Neural cell (in vitro differentiated cells): ENCODE results near the gene NISCH. TPM values are rescaled to one million over a fixed set of nuclear protein-coding genes. Genes with fewer than 3 reads are reported as not detected.

Experiments used
- H2AFZ ChIP-seq: fragments of 200-600, 300-800 bp; sonication (generic), shearing (Covaris generic); 2 replicates; pipeline ENCODE4 v1.6.0; 2014; ENCODE audit warnings: low read depth, mild to moderate bottlenecking, antibody characterized with exemption, low read length, moderate library complexity
- H3F3A ChIP-seq: fragments of 200-600 bp; shearing (Covaris generic); 2 replicates; pipeline ENCODE4 v1.6.1; 2016; ENCODE audit warnings: mild to moderate bottlenecking, moderate library complexity, mixed read lengths, antibody characterized with exemption, low read length; ENCODE audit not compliant: insufficient read depth, poor library complexity, severe bottlenecking
- H3K27ac ChIP-seq: fragments of 200-600, 300-800 bp; sonication (generic), shearing (Covaris generic); 2 replicates; pipeline ENCODE4 v1.5.1; 2014; ENCODE audit warnings: mild to moderate bottlenecking, low read length, moderate library complexity
- H3K27me3 ChIP-seq: fragments of 300-800, 200-600 bp; sonication (generic), shearing (Covaris generic); 2 replicates; pipeline ENCODE4 v1.6.0; 2014; ENCODE audit warnings: mild to moderate bottlenecking, low read depth, low read length, moderate library complexity; ENCODE audit not compliant: insufficient read depth
- H3K36me3 ChIP-seq: fragments of 300-800, 200-600 bp; sonication (generic), shearing (Covaris generic); 2 replicates; pipeline ENCODE4 v1.5.1; 2014; ENCODE audit warnings: mild to moderate bottlenecking, antibody characterized with exemption, low read length, moderate library complexity; ENCODE audit not compliant: insufficient read depth
- H3K4me2 ChIP-seq: fragments of 300-800, 200-600 bp; sonication (generic), shearing (Covaris generic); 2 replicates; pipeline ENCODE4 v1.6.0; 2014; ENCODE audit warnings: mild to moderate bottlenecking, low read length
- H3K4me3 ChIP-seq: fragments of 300-800, 200-600 bp; sonication (generic), shearing (Covaris generic); 2 replicates; pipeline ENCODE4 v1.5.1; 2014; ENCODE audit warnings: mild to moderate bottlenecking, low read length, moderate library complexity
- H3K79me2 ChIP-seq: fragments of 200-600 bp; shearing (Covaris generic); replicated peaks from 2 replicates; pipeline ENCODE4 v1.6.0; 2014; ENCODE audit warnings: mild to moderate bottlenecking, low read length, moderate library complexity; ENCODE audit not compliant: insufficient read depth
- H3K9ac ChIP-seq: fragments of 300-800, 200-600 bp; sonication (generic), shearing (Covaris generic); 2 replicates; pipeline ENCODE4 v1.6.1; 2016; ENCODE audit warnings: mild to moderate bottlenecking, low read length, mixed read lengths
- H3K9me2 ChIP-seq: fragments of 200-600 bp; shearing (Covaris generic); 2 replicates; pipeline ENCODE4 v1.6.1; 2016; ENCODE audit warnings: mild to moderate bottlenecking, low read length, mixed read lengths; ENCODE audit not compliant: insufficient read depth
- H3K9me3 ChIP-seq: fragments of 200-600, 300-800 bp; sonication (generic), shearing (Covaris generic); 2 replicates; pipeline ENCODE4 v1.6.1; 2016; ENCODE audit warnings: mild to moderate bottlenecking, mixed run types, low read length, moderate library complexity, mixed read lengths
- H4K20me1 ChIP-seq: fragments of 200-600 bp; shearing (Covaris generic); 2 replicates; pipeline ENCODE4 v1.6.1; 2016; ENCODE audit warnings: mild to moderate bottlenecking, mixed run types; ENCODE audit not compliant: insufficient read depth
- CTCF ChIP-seq: fragments of 450-650 bp; IDR thresholded peaks from 2 replicates; pipeline ENCODE4 v1.5.1; 2014; ENCODE audit warnings: antibody characterized with exemption, mild to moderate bottlenecking, moderate library complexity; ENCODE audit not compliant: poor library complexity, severe bottlenecking
- EP300 ChIP-seq: fragments of 450-650 bp; conservative IDR thresholded peaks from 2 replicates; pipeline ENCODE4 v1.6.1; 2014; ENCODE audit warnings: antibody characterized with exemption, mild to moderate bottlenecking, moderate library complexity; ENCODE audit not compliant: poor library complexity, severe bottlenecking
- EZH2 ChIP-seq: fragments of 200-600, 300-800 bp; shearing (Covaris generic), sonication (generic); IDR thresholded peaks from 2 replicates; pipeline ENCODE4 v1.6.1; 2014; ENCODE audit warnings: antibody characterized with exemption, low read length, borderline replicate concordance, mild to moderate bottlenecking; ENCODE audit not compliant: insufficient read depth, poor library complexity, severe bottlenecking
- MXI1 ChIP-seq: fragments of 450-650 bp; conservative IDR thresholded peaks from 2 replicates; pipeline ENCODE4 v1.6.1; 2014; ENCODE audit warnings: antibody characterized with exemption, mild to moderate bottlenecking; ENCODE audit not compliant: poor library complexity, severe bottlenecking
- POLR2AphosphoS5 ChIP-seq: IDR thresholded peaks from 2 replicates; pipeline ENCODE4 v1.6.1; 2012
- RAD21 ChIP-seq: fragments of 450-650 bp; conservative IDR thresholded peaks from 2 replicates; pipeline ENCODE4 v1.6.1; 2014; ENCODE audit warnings: antibody characterized with exemption, mild to moderate bottlenecking, moderate library complexity
- TAF1 ChIP-seq: IDR thresholded peaks from 2 replicates; pipeline ENCODE4 v1.6.1; 2012; ENCODE audit warnings: low read depth
- polyA plus RNA-seq: library from polyadenylated mRNA; depleted of rRNA; stranded (reverse); fragments of >200 nt; gene quantifications from 2 replicates; pipeline ENCODE4 v1.2.3, GENCODE V29; 2014

NISCH gene
- polyA plus RNA-seq, 1 donor from 2014 or later, result 88.9 TPM

GRCh38 chr3:52436500-52437149 lies 18.8 kb upstream of the NISCH start:
- no peaks in the 10 kb centered on the region for H3K27me3 ChIP-seq
- H3F3A ChIP-seq, result no peaks in the 10 kb centered on the region
- H4K20me1 ChIP-seq, result no peaks in the 10 kb centered on the region
- no peak overlapping the region for H2AFZ ChIP-seq
- H3K4me3 ChIP-seq, result no peak overlapping the region
- TF ChIP-seq EP300, result no peak
- TF ChIP-seq RAD21, result no peak
- no peak for TF ChIP-seq CTCF
- TF ChIP-seq POLR2AphosphoS5, result no peak
- H3K79me2 ChIP-seq, result no peaks in the 10 kb centered on the region
- no peak overlapping the region for H3K9ac ChIP-seq
- no peaks in the 10 kb centered on the region for H3K36me3 ChIP-seq
- H3K4me2 ChIP-seq, result no peak overlapping the region
- H3K27ac ChIP-seq, result no peak overlapping the region
- no peaks in the 10 kb centered on the region for H3K9me3 ChIP-seq
- no peaks in the 10 kb centered on the region for H3K9me2 ChIP-seq

GRCh38 chr3:52437326-52438103 lies 17.9 kb upstream of the NISCH start:
- Histone ChIP-seq H3K79me2 (no peaks in the 10 kb centered on the region), H3F3A (no peaks in the 10 kb centered on the region)
- TF ChIP-seq TAF1 (no peak), RAD21 (no peak), EZH2 (no peak), POLR2AphosphoS5 (no peak), MXI1 (no peak), EP300 (no peak)

GRCh38 chr3:52438104-52438376 lies 17.4 kb upstream of the NISCH start:
- Histone ChIP-seq H4K20me1 (no peaks in the 10 kb centered on the region), H2AFZ (no peak overlapping the region), H3K79me2 (no peaks in the 10 kb centered on the region), H3K9me2 (no peaks in the 10 kb centered on the region), H3K4me2 (no peak overlapping the region), H3K4me3 (no peak overlapping the region), H3K27me3 (no peaks in the 10 kb centered on the region), H3K36me3 (no peaks in the 10 kb centered on the region), H3K9me3 (no peaks in the 10 kb centered on the region), H3K27ac (no peak overlapping the region), H3K9ac (no peak overlapping the region), H3F3A (no peaks in the 10 kb centered on the region)
- TF ChIP-seq RAD21 (no peak), EP300 (no peak), TAF1 (no peak)

More at GRCh38 chr3:52437326-52438103, 17.9 kb upstream of the NISCH start:
- Histone ChIP-seq H3K4me2 (no peak overlapping the region), H3K9me3 (no peaks in the 10 kb centered on the region), H3K9me2 (no peaks in the 10 kb centered on the region), H3K27me3 (no peaks in the 10 kb centered on the region), H3K36me3 (no peaks in the 10 kb centered on the region), H4K20me1 (no peaks in the 10 kb centered on the region), H3K9ac (no peak overlapping the region), H3K27ac (no peak overlapping the region), H2AFZ (no peak overlapping the region), H3K4me3 (no peak overlapping the region)
